HCT116 (cell line): ENCODE data around the gene AKT3.

ENCODE experiments used
- CBX3 ChIP-seq: IDR thresholded peaks from 2 replicates; pipeline ENCODE4 v1.6.1; 2012; ENCODE audit warnings: low read depth
- CEBPB ChIP-seq: IDR thresholded peaks from 2 replicates; pipeline ENCODE4 v1.6.1; 2012; ENCODE audit warnings: low read depth
- EZH2 ChIP-seq: fragments of 200-600 bp; sonication (generic); IDR thresholded peaks from 2 replicates; pipeline ENCODE4 v1.6.1; 2017; ENCODE audit warnings: antibody characterized with exemption, mixed run types
- EZH2phosphoT487 ChIP-seq: fragments of 200-600 bp; IDR thresholded peaks from 2 replicates; pipeline ENCODE4 v1.6.1; 2018; ENCODE audit warnings: antibody characterized with exemption, borderline replicate concordance
- POLR2A ChIP-seq: IDR thresholded peaks from 2 replicates; pipeline ENCODE4 v1.7.0; 2011; ENCODE audit warnings: borderline replicate concordance; ENCODE audit not compliant: insufficient read depth, insufficient read length; ENCODE audit errors: extremely low read depth
- RAD21 ChIP-seq: IDR thresholded peaks from 2 replicates; pipeline ENCODE4 v1.6.1; 2012; ENCODE audit warnings: low read depth, mild to moderate bottlenecking
- SP1 ChIP-seq: IDR thresholded peaks from 2 replicates; pipeline ENCODE4 v1.6.1; 2012; ENCODE audit warnings: low read depth
- YY1 ChIP-seq: IDR thresholded peaks from 2 replicates; pipeline ENCODE4 v1.6.1; 2011; ENCODE audit warnings: low read length, low read depth, moderate library complexity, mild to moderate bottlenecking; ENCODE audit not compliant: insufficient replicate concordance; ENCODE audit errors: extremely low read depth
- ZFX ChIP-seq: fragments of 450-650 bp; IDR thresholded peaks from 2 replicates; pipeline ENCODE4 v1.6.1; 2017
- TF ChIP-seq, protein P1 (sequence below), 3 experiments: fragments of 200-600 bp in 1 of 3; sonication (generic) in 1 of 3; IDR thresholded peaks in 2 of 3; conservative IDR thresholded peaks in 1 of 3; 2 replicates each; pipeline ENCODE4 v1.5.1; 2012 to 2017; ENCODE audit warnings: low read depth in 2 of 3, low read length in 2 of 3, antibody characterized with exemption in 1 of 3, borderline replicate concordance in 1 of 3, control low read depth in 1 of 3, mild to moderate bottlenecking in 1 of 3, mixed read lengths in 1 of 3, mixed run types in 1 of 3, moderate library complexity in 1 of 3; ENCODE audit not compliant: insufficient read depth in 1 of 3
- TF ChIP-seq, protein P2 (sequence below): IDR thresholded peaks from 2 replicates; pipeline ENCODE4 v1.6.1; 2012

- TF ChIP-seq POLR2A (no peak), YY1 (no peak), EZH2phosphoT487 (no peak), CEBPB (no peak), ZFX (no peak), CBX3 (no peak), EZH2 (no peak), SP1 (no peak), RAD21 (no peak)
- TF ChIP-seq, protein P1, sequence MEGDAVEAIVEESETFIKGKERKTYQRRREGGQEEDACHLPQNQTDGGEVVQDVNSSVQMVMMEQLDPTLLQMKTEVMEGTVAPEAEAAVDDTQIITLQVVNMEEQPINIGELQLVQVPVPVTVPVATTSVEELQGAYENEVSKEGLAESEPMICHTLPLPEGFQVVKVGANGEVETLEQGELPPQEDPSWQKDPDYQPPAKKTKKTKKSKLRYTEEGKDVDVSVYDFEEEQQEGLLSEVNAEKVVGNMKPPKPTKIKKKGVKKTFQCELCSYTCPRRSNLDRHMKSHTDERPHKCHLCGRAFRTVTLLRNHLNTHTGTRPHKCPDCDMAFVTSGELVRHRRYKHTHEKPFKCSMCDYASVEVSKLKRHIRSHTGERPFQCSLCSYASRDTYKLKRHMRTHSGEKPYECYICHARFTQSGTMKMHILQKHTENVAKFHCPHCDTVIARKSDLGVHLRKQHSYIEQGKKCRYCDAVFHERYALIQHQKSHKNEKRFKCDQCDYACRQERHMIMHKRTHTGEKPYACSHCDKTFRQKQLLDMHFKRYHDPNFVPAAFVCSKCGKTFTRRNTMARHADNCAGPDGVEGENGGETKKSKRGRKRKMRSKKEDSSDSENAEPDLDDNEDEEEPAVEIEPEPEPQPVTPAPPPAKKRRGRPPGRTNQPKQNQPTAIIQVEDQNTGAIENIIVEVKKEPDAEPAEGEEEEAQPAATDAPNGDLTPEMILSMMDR (IDR thresholded peaks at IDR 0.05 in 2 of 3, conservative IDR thresholded peaks at IDR 0.05 in 1 of 3; ENCODE audit: borderline replicate concordance in 1 of 3, insufficient read depth in 1 of 3, low read depth in 2 of 3, low read length in 2 of 3): no peak
- TF ChIP-seq, protein P2, sequence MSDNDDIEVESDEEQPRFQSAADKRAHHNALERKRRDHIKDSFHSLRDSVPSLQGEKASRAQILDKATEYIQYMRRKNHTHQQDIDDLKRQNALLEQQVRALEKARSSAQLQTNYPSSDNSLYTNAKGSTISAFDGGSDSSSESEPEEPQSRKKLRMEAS: no peak
These were observed 51.3 kb downstream of the AKT3 start for GRCh38 chr1:243798726-243799125.
